ENCODE measurements around the gene TPPP2.

DNA sequence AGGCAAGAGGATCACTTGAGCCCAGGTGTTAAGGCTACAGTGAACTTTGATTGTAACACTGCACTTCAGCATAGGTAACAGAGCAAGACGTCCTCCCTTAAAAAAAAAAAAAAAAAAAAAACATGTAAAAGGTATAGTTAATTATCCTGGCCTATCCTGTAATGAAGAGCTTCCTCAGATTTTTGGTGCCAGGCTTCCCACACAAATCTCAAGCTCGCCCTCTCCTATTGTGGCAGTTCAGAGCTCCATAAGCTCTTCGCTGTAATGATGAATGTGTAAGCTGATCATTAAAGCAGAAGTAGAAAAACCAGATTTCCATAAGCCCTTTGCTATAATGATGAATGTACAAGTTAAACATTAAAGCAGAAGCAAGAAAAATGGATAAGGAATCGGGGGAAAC lies 32.9 kb upstream of the TPPP2 start:
- TF ChIP-seq, protein P1, sequence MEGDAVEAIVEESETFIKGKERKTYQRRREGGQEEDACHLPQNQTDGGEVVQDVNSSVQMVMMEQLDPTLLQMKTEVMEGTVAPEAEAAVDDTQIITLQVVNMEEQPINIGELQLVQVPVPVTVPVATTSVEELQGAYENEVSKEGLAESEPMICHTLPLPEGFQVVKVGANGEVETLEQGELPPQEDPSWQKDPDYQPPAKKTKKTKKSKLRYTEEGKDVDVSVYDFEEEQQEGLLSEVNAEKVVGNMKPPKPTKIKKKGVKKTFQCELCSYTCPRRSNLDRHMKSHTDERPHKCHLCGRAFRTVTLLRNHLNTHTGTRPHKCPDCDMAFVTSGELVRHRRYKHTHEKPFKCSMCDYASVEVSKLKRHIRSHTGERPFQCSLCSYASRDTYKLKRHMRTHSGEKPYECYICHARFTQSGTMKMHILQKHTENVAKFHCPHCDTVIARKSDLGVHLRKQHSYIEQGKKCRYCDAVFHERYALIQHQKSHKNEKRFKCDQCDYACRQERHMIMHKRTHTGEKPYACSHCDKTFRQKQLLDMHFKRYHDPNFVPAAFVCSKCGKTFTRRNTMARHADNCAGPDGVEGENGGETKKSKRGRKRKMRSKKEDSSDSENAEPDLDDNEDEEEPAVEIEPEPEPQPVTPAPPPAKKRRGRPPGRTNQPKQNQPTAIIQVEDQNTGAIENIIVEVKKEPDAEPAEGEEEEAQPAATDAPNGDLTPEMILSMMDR (conservative IDR thresholded peaks at IDR 0.05 in 1 of 2, IDR thresholded peaks at IDR 0.05 in 1 of 2; ENCODE audit: extremely low read depth in 1 of 2, insufficient read depth in 1 of 2, low read depth in 1 of 2, low read length in 2 of 2): no peak
- TF ChIP-seq EZH2 (IDR thresholded peaks at IDR 0.05; ENCODE audit: borderline replicate concordance, low read length): no peak

Measured in mammary epithelial cell (primary cell).